Fibroblast of lung (primary cell): ENCODE measurements around the gene ECEL1. TPM values are rescaled to one million over a fixed set of nuclear protein-coding genes. Genes with fewer than 3 reads are reported as not detected.

Source experiments
- DNase-seq, 2 donors: peaks; one replicate each; pipeline versions ENCODE4 v3.0.0 to v3.0.0-alpha.2; 2010; ENCODE audit warnings: low read depth in 2 of 2
- H2AFZ ChIP-seq: 2 replicates; pipeline ENCODE4 v1.5.1; 2012; ENCODE audit warnings: low read length, control low read depth, inconsistent platforms
- H3K27ac ChIP-seq: 2 replicates; pipeline ENCODE4 v1.5.1; 2011; ENCODE audit warnings: low read length, control low read depth; ENCODE audit not compliant: insufficient read depth
- H3K27me3 ChIP-seq: 2 replicates; pipeline ENCODE4 v1.5.1; 2011; ENCODE audit warnings: mild to moderate bottlenecking, low read length; ENCODE audit not compliant: control insufficient read depth, insufficient read depth
- H3K36me3 ChIP-seq: 2 replicates; pipeline ENCODE4 v1.5.1; 2011; ENCODE audit warnings: low read length; ENCODE audit not compliant: control insufficient read depth, insufficient read depth
- H3K4me1 ChIP-seq: 2 replicates; pipeline ENCODE4 v1.5.1; 2011; ENCODE audit warnings: low read length; ENCODE audit not compliant: control insufficient read depth, insufficient read depth; ENCODE audit errors: extremely low read depth
- H3K4me2 ChIP-seq: 2 replicates; pipeline ENCODE4 v1.5.1; 2011; ENCODE audit warnings: low read length, control low read depth; ENCODE audit not compliant: insufficient read depth; ENCODE audit errors: extremely low read depth
- H3K4me3 ChIP-seq, 4 experiments: fragments of 200-600 bp in 1 of 4; sonication (generic) in 1 of 4; replicated peaks in 1 of 4; 2 replicates each; pipeline ENCODE4 v1.5.1; 2011 to 2016; ENCODE audit warnings: low read length in 4 of 4, low read depth in 3 of 4, mild to moderate bottlenecking in 3 of 4, control low read depth in 2 of 4, inconsistent platforms in 1 of 4, mixed read lengths in 1 of 4; ENCODE audit not compliant: insufficient read depth in 1 of 4; ENCODE audit errors: control extremely low read depth in 1 of 4
- H3K79me2 ChIP-seq: 2 replicates; pipeline ENCODE4 v1.5.1; 2012; ENCODE audit warnings: mild to moderate bottlenecking, low read length, inconsistent platforms; ENCODE audit not compliant: control insufficient read depth, insufficient read depth
- H3K9ac ChIP-seq: 2 replicates; pipeline ENCODE4 v1.5.1; 2011; ENCODE audit warnings: mild to moderate bottlenecking, low read length, control low read depth; ENCODE audit not compliant: insufficient read depth
- H3K9me3 ChIP-seq: 2 replicates; pipeline ENCODE4 v1.5.1; 2012; ENCODE audit warnings: low read depth, low read length; ENCODE audit not compliant: control insufficient read depth, insufficient read depth
- H4K20me1 ChIP-seq: 2 replicates; pipeline ENCODE4 v1.5.1; 2011; ENCODE audit warnings: low read length; ENCODE audit not compliant: control insufficient read depth, insufficient read depth; ENCODE audit errors: extremely low read depth
- CTCF ChIP-seq, 2 donors: IDR thresholded peaks in 1 of 2; conservative IDR thresholded peaks in 1 of 2; 1 replicate in 1 of 2; 2 replicates in 1 of 2; pipeline ENCODE4 v1.5.1; 2011 to 2012; ENCODE audit warnings: low read length in 2 of 2, control low read depth in 1 of 2, inconsistent platforms in 1 of 2, low read depth in 1 of 2, mild to moderate bottlenecking in 1 of 2
- EZH2 ChIP-seq: IDR thresholded peaks from 2 replicates; pipeline ENCODE4 v1.5.1; 2012; ENCODE audit warnings: low read length, control low read depth, mild to moderate bottlenecking; ENCODE audit errors: missing control alignments
- polyA plus RNA-seq, 2 donors: library from polyadenylated mRNA; depleted of rRNA in 1 of 2; stranded (reverse) in 1 of 2; unstranded in 1 of 2; fragments of >200 nt; gene quantifications; 2 replicates each; pipeline ENCODE4 v1.2.1, GENCODE V29; 2011 to 2012; ENCODE audit warnings: missing spikeins in 1 of 2
- total RNA-seq: library from RNA; depleted of rRNA; stranded (reverse); fragments of >200 nt; gene quantifications from 2 replicates; pipeline ENCODE4 v1.2.1, GENCODE V29; 2014

ECEL1 gene
- total and polyA plus RNA-seq, 2 donors (not counting 1 experiment from before 2014, with no cell fraction given), result not detected

DNA sequence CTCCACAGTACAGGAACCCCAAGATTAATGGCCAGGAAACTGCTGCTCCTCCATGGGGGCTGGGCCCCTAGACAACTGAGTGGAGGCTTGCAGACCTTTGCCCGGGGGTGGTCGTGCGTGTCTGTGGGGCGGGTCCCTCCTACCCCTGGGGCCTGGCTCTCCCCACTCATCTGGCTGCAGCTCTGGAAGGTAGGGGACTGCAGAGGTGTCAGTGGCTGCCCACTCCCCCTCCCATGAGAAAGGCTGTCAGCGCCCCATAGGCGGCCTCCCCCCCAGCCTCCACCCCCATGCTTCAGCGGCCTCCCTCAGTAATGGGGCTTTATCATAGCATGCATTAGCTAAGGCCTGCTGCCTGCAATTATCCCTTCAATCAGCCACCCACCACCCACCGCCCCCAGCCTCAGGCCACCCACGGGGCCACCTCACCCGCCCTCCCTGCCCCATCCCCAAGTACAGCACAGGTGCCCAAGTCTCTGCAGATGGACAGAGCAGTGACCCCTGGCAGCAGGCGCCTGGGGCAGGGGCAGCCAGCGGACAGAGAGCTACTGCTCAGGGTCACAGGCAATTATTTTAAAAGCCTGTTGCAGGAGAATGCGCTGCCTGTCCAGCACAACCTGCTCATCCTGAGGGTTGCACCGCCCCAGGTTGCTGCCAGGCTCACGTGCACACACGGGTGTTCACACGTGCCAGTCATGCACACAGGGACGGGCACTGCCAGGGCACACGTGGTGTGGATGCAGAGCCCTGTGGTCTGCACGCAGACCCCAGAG lies 9.1 kb upstream of the ECEL1 start:
- no peaks in the 10 kb centered on the region for H3K4me1 ChIP-seq
- no peak overlapping the region for H3K27ac ChIP-seq
- H3K36me3 ChIP-seq, result no peaks in the 10 kb centered on the region
- H3K79me2 ChIP-seq, result no peaks in the 10 kb centered on the region
- no peaks in the 10 kb centered on the region for H3K9me3 ChIP-seq
- H3K4me3 ChIP-seq, result no peak overlapping the region
- no peak for DNase-seq
- no peak overlapping the region for H3K9ac ChIP-seq
- H2AFZ ChIP-seq, result no peak overlapping the region
- H4K20me1 ChIP-seq, result no peaks in the 10 kb centered on the region
- H3K4me2 ChIP-seq, result no peak overlapping the region
- TF ChIP-seq CTCF (conservative IDR thresholded peaks at IDR 0.05 in 1 of 2, IDR thresholded peaks at IDR 0.05 in 1 of 2; ENCODE audit: low read depth in 1 of 2, low read length in 2 of 2) (no peak), EZH2 (no peak)
- no peaks in the 10 kb centered on the region for H3K27me3 ChIP-seq

DNA sequence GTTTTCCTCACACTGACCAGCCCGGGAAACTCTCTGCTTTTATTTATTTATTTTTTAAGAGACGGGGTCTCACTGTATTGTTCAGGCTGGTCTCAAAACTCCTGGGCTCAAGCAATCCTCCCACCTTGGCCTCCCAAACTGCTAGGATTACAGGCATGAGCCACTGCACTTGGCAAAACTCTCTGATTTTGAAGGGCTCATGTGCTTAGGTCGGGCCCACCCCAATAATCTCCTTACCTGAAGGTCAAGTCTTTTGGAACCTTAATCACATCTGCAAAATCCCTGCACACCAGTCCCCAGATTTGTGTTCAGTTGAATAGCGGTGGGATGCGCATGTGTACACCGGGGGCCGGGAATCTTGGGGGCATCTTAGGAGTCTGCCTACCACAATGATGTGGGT lies 7.7 kb upstream of the ECEL1 start:
- no peaks in the 10 kb centered on the region for H3K4me1 ChIP-seq
- no peak overlapping the region for H3K4me2 ChIP-seq
- no peaks in the 10 kb centered on the region for H4K20me1 ChIP-seq
- no peak for TF ChIP-seq CTCF (conservative IDR thresholded peaks at IDR 0.05 in 1 of 2, IDR thresholded peaks at IDR 0.05 in 1 of 2; ENCODE audit: low read depth in 1 of 2, low read length in 2 of 2)
- TF ChIP-seq EZH2, result no peak
- H3K27me3 ChIP-seq, result no peaks in the 10 kb centered on the region
- DNase-seq, result no peak
- no peak overlapping the region for H3K27ac ChIP-seq
- no peaks in the 10 kb centered on the region for H3K79me2 ChIP-seq
- H3K9ac ChIP-seq, result no peak overlapping the region
- H3K4me3 ChIP-seq, result no peak overlapping the region
- no peak overlapping the region for H2AFZ ChIP-seq
- no peaks in the 10 kb centered on the region for H3K36me3 ChIP-seq
- H3K9me3 ChIP-seq, result no peaks in the 10 kb centered on the region

- TF ChIP-seq CTCF (conservative IDR thresholded peaks at IDR 0.05 in 1 of 2, IDR thresholded peaks at IDR 0.05 in 1 of 2; ENCODE audit: low read depth in 1 of 2, low read length in 2 of 2) (no peak), EZH2 (no peak)
- no peaks in the 10 kb centered on the region for H3K27me3 ChIP-seq
- H3K4me1 ChIP-seq, result no peaks in the 10 kb centered on the region
- no peak for DNase-seq
- H3K4me3 ChIP-seq, result no peak overlapping the region
- H3K4me2 ChIP-seq, result no peak overlapping the region
- H3K9ac ChIP-seq, result no peak overlapping the region
- no peak overlapping the region for H3K27ac ChIP-seq
- no peaks in the 10 kb centered on the region for H4K20me1 ChIP-seq
- H3K79me2 ChIP-seq, result no peaks in the 10 kb centered on the region
- H3K9me3 ChIP-seq, result no peaks in the 10 kb centered on the region
- H3K36me3 ChIP-seq, result no peaks in the 10 kb centered on the region
- no peak overlapping the region for H2AFZ ChIP-seq
Observed at GRCh38 chr2:232494542-232494941, 6.9 kb upstream of the ECEL1 start.
